NCI-H1105 treated with DMSO at 0.1 percent for 48 hours (cell line): Measurements from ENCODE around the gene SLMAP.

Experiments
- DNase-seq: peaks from one replicate; lab custom pipeline; 2025; lab: John Stamatoyannopoulos, UW

SLMAP gene

GRCh38 chr3:57943525-57944495, 187.7 kb downstream of the SLMAP start:
- DNase-seq = no peak

GRCh38 chr3:57946970-57947381, 190.9 kb downstream of the SLMAP start:
- no peak for DNase-seq

- DNase-seq = no peak
Observed at GRCh38 chr3:57948080-57948671, 192.1 kb downstream of the SLMAP start.

GRCh38 chr3:57948781-57949242, 192.7 kb downstream of the SLMAP start:
- no peak for DNase-seq

- no peak for DNase-seq
Observed at GRCh38 chr3:57949344-57949743, 193.2 kb downstream of the SLMAP start.

- no peak for DNase-seq
Observed at GRCh38 chr3:57949785-57950615, 193.9 kb downstream of the SLMAP start.

GRCh38 chr3:57951066-57951882, 195.2 kb downstream of the SLMAP start:
- DNase-seq = no peak

- DNase-seq = no peak
Observed at GRCh38 chr3:57952208-57952631, 196.1 kb downstream of the SLMAP start.

- no peak for DNase-seq
Observed at GRCh38 chr3:57952651-57953050, 196.5 kb downstream of the SLMAP start.

GRCh38 chr3:57953576-57953975, 197.5 kb downstream of the SLMAP start:
- no peak for DNase-seq

GRCh38 chr3:57956119-57956832, 200.2 kb downstream of the SLMAP start:
- DNase-seq = no peak

- DNase-seq = no peak
Observed at GRCh38 chr3:57956833-57957174, 200.7 kb downstream of the SLMAP start.

- no peak for DNase-seq
Observed at GRCh38 chr3:57957824-57958223, 201.7 kb downstream of the SLMAP start.

GRCh38 chr3:57958642-57959422, 202.7 kb downstream of the SLMAP start:
- no peak for DNase-seq

- DNase-seq = no peak
Observed at GRCh38 chr3:57959423-57960173, 203.5 kb downstream of the SLMAP start.

- no peak for DNase-seq
Observed at GRCh38 chr3:57960174-57960505, 204.0 kb downstream of the SLMAP start.

GRCh38 chr3:57961177-57961827, 205.2 kb downstream of the SLMAP start:
- no peak for DNase-seq

GRCh38 chr3:57961828-57962447, 205.8 kb downstream of the SLMAP start:
- no peak for DNase-seq
